ENCODE measurements around the gene CELF2. TPM values are rescaled to one million over a fixed set of nuclear protein-coding genes. Genes with fewer than 3 reads are reported as not detected.

Gene CELF2
- total RNA-seq, 1 experiment from 2014 or later: 28.7 TPM

- DNase-seq: no peak
- peaks cover 6% of the 10 kb centered on the region; the same call in 1 of the 2 replicates for H3K4me1 ChIP-seq (ENCODE audit: insufficient read depth, low read length)
- H3K18ac ChIP-seq (ENCODE audit: insufficient read length, low read depth, low read length): no peak overlapping the region
- no peak overlapping the region for H3K14ac ChIP-seq (ENCODE audit: insufficient read depth, low read length)
- no peaks in the 10 kb centered on the region for H3K9me3 ChIP-seq (ENCODE audit: control insufficient read depth, low read depth, low read length)
- Mint-ChIP-seq H3K27me3 (ENCODE audit: low read depth) (no peaks in the 10 kb centered on the region), H3K36me3 (ENCODE audit: insufficient read depth in 1 of 3, low read depth in 3 of 3) (peaks cover 2 to 13% (median 2%) of the 10 kb centered on the region in 3 experiments; a peak in 4 of 7 replicates), H3K4me3 (no peak overlapping the region), H3K9me3 (peaks cover 0 to 3% of the 10 kb centered on the region in 2 experiments; a peak in 1 of 5 replicates), H3K27ac (no peak overlapping the region), H3K4me1 (peaks cover 46 to 49% of the 10 kb centered on the region in 2 experiments)
- no peak overlapping the region for H2AK5ac ChIP-seq (ENCODE audit: insufficient read length, low read length)
- H3K56ac ChIP-seq (ENCODE audit: insufficient read length, low read depth, low read length): no peak overlapping the region
- no CpG with 5 or more reads among the region's 3 CpGs for WGBS (ENCODE audit: extremely low coverage, insufficient read length, low lambda C conversion rate)
- H3K9ac ChIP-seq (ENCODE audit: extremely low read depth, insufficient read length, low read length): no peak overlapping the region
- H4K5ac ChIP-seq (ENCODE audit: insufficient read length, low read depth, low read length): no peak overlapping the region
- H4K20me1 ChIP-seq (ENCODE audit: control insufficient read depth, insufficient read depth, insufficient read length): no peaks in the 10 kb centered on the region
- H4K8ac ChIP-seq (replicated peaks; ENCODE audit: insufficient read length, low read depth, low read length): no peak overlapping the region
- H3K4ac ChIP-seq (ENCODE audit: low read depth, low read length): no peak overlapping the region
- 0 out of 2 replicates have a peak, but pooled peaks cover 1% of the 10 kb centered on the region for H3K79me2 ChIP-seq (ENCODE audit: insufficient read depth, low read length)
- H3K23me2 ChIP-seq (ENCODE audit: insufficient read length, low read depth, low read length, poor library complexity, severe bottlenecking): no peaks in the 10 kb centered on the region
- H2BK12ac ChIP-seq (ENCODE audit: insufficient read length, low read depth, low read length): no peak overlapping the region
- no peak overlapping the region for H3K23ac ChIP-seq (ENCODE audit: insufficient read length, low read depth, low read length)
- H2AFZ ChIP-seq (ENCODE audit: low read length): no peak overlapping the region
- no peak for TF ChIP-seq CTCF (conservative IDR thresholded peaks at IDR 0.05)
- H3T11ph ChIP-seq (ENCODE audit: low read length): no peak overlapping the region
- H2BK15ac ChIP-seq (ENCODE audit: low read depth, low read length): no peak overlapping the region
- no peak overlapping the region for H2BK5ac ChIP-seq (ENCODE audit: insufficient read length, low read length)
- H3K27me3 ChIP-seq (ENCODE audit: insufficient read depth, low read length): no peaks in the 10 kb centered on the region
- H4K91ac ChIP-seq (ENCODE audit: insufficient read length, low read depth, low read length): no peak overlapping the region
- H2BK120ac ChIP-seq (ENCODE audit: low read depth, low read length, poor library complexity, severe bottlenecking): no peak overlapping the region
- no peak overlapping the region for H3K4me2 ChIP-seq (ENCODE audit: insufficient read depth, insufficient read length, low read length)
- no peaks in the 10 kb centered on the region for H3K79me1 ChIP-seq (ENCODE audit: insufficient read depth, low read depth, low read length, poor library complexity, severe bottlenecking)
- H3K27ac ChIP-seq (ENCODE audit: insufficient read length, low read depth, low read length): no peak overlapping the region
- H2BK20ac ChIP-seq (ENCODE audit: low read depth, low read length, poor library complexity, severe bottlenecking): no peak overlapping the region
Measured at GRCh38 chr10:11141571-11142091, 124.0 kb downstream of the CELF2 start.
